CD4-positive, alpha-beta T cell treated with Interferon gamma for 1 hour (primary cell): ENCODE results near the gene NAALADL2.
"Not testable (repeated sequence)": the region's sequence is repeated elsewhere in the genome, so short reads cannot be mapped to it uniquely, and the experiment has no call there.

Experiments used
- DNase-seq: peaks from one replicate; pipeline ENCODE4 v3.0.0-alpha.2; 2020

NAALADL2 gene

GRCh38 chr3:175526191-175526590, 667.1 kb downstream of the NAALADL2 start:
- DNase-seq: no peak

- no peak for DNase-seq
Measured at GRCh38 chr3:175526609-175527280, 667.6 kb downstream of the NAALADL2 start.

- not testable (repeated sequence) for DNase-seq
Measured at GRCh38 chr3:175528693-175529092, 669.6 kb downstream of the NAALADL2 start.

- DNase-seq: no peak
Measured at GRCh38 chr3:175535351-175535750, 676.2 kb downstream of the NAALADL2 start.

GRCh38 chr3:175546115-175546514, 687.0 kb downstream of the NAALADL2 start:
- no peak for DNase-seq

GRCh38 chr3:175552929-175553328, 693.8 kb downstream of the NAALADL2 start:
- no peak for DNase-seq

- no peak for DNase-seq
Measured at GRCh38 chr3:175554801-175555200, 695.7 kb downstream of the NAALADL2 start.

- no peak for DNase-seq
Measured at GRCh38 chr3:175558261-175558660, 699.1 kb downstream of the NAALADL2 start.

- no peak for DNase-seq
Measured at GRCh38 chr3:175564363-175564762, 705.2 kb downstream of the NAALADL2 start.

GRCh38 chr3:175571096-175571495, 712.0 kb downstream of the NAALADL2 start:
- DNase-seq: no peak

GRCh38 chr3:175573226-175573625, 714.1 kb downstream of the NAALADL2 start:
- DNase-seq: no peak

- no peak for DNase-seq
Measured at GRCh38 chr3:175580318-175580717, 721.2 kb downstream of the NAALADL2 start.

- DNase-seq: no peak
Measured at GRCh38 chr3:175585898-175586297, 726.8 kb downstream of the NAALADL2 start.

GRCh38 chr3:175590745-175591144, 731.6 kb downstream of the NAALADL2 start:
- no peak for DNase-seq

GRCh38 chr3:175591375-175591774, 732.2 kb downstream of the NAALADL2 start:
- no peak for DNase-seq

GRCh38 chr3:175593331-175593730, 734.2 kb downstream of the NAALADL2 start:
- no peak for DNase-seq

GRCh38 chr3:175598740-175599139, 739.6 kb downstream of the NAALADL2 start:
- no peak for DNase-seq

- no peak for DNase-seq
Measured at GRCh38 chr3:175601521-175601920, 742.4 kb downstream of the NAALADL2 start.

GRCh38 chr3:175605851-175606250, 746.7 kb downstream of the NAALADL2 start:
- no peak for DNase-seq

- DNase-seq: no peak
Measured at GRCh38 chr3:175606650-175607318, 747.6 kb downstream of the NAALADL2 start.

GRCh38 chr3:175608356-175608755, 749.2 kb downstream of the NAALADL2 start:
- DNase-seq: no peak

GRCh38 chr3:175608911-175609310, 749.8 kb downstream of the NAALADL2 start:
- no peak for DNase-seq

- DNase-seq: no peak
Measured at GRCh38 chr3:175612487-175613196, 753.5 kb downstream of the NAALADL2 start.

- not testable (repeated sequence) for DNase-seq
Measured at GRCh38 chr3:175614107-175614506, 755.0 kb downstream of the NAALADL2 start.
